Stimulated activated CD8-positive, alpha-beta memory T cell treated with anti-CD3 and anti-CD28 coated beads, Interleukin-15, amount 100 ng/mL, for 24 hours (primary cell): ENCODE results near the gene CDH4.

Experiments
- DNase-seq: peaks from one replicate; pipeline ENCODE4 v3.0.0-alpha.2; 2020; ENCODE audit warnings: low read depth

Gene CDH4

GRCh38 chr20:61300709-61301108, 48.6 kb downstream of the CDH4 start:
- no peak for DNase-seq

GRCh38 chr20:61301711-61302525, 49.9 kb downstream of the CDH4 start:
- DNase-seq: no peak

- no peak for DNase-seq
Observed at GRCh38 chr20:61303217-61303616, 51.2 kb downstream of the CDH4 start.

- no peak for DNase-seq
Observed at GRCh38 chr20:61303675-61304074, 51.6 kb downstream of the CDH4 start.

GRCh38 chr20:61304750-61305149, 52.7 kb downstream of the CDH4 start:
- no peak for DNase-seq

DNA sequence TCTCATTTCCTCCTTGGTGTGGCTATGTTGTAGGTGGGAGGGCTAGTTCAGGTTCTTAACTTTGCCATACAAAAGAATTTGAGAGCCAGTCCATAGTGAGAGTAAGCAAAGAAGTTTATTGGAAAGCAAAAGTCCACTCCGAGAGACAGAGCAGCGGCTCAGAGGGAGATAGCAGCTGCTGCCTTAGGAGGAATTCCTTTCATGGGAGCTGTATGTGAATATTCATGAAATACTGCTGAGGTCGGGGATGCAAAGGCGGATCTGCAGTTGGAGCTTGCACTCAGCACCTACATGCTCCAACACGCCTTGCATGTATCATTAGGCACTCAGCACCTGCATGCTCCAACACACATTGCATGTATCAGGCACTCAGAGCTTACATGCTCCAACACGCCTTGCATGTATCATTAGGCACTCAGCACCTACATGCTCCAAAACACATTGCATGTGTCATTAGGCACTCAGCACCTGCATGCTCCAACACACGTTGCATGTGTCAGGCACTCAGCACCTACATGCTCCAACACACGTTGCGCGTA, 54.9 kb downstream of the CDH4 start:
- DNase-seq: no peak

DNA sequence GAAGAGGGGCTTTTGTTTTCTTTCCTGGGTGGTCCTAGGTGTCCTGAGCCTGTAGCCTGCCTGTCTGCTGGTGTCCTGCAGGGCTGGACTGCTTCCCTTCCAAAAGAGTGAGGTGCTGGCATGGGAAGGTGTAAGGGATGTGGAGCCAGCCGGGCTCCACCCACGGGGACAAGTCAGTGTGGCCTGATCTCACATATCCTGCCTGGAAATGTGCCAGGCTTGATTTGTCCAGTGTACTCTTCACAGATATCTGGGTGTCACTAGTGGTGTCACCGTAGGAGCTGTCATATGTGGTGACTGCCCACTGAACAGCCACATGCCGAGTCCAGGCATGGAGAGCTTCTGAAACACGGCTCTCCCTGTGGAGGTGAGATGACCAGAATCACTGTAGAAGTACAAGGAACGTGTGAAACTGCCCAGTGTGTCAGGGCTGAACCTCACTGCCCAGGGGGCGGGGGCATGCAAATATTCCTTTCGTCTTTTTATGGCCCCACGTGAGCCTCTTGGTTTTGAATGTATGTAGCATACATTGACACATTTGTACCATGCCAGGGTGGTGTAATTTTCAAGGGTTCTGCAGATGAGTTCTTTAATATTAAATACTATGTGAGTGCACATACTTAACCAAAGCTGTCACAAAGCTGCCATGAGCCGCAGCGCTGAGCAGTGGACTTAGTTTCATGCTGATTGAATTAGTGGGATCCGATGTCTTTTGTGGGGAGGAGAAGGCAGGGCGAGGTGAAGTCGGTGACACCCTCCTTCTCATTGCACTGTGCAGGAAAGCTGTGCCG, 55.8 kb downstream of the CDH4 start:
- no peak for DNase-seq

DNA sequence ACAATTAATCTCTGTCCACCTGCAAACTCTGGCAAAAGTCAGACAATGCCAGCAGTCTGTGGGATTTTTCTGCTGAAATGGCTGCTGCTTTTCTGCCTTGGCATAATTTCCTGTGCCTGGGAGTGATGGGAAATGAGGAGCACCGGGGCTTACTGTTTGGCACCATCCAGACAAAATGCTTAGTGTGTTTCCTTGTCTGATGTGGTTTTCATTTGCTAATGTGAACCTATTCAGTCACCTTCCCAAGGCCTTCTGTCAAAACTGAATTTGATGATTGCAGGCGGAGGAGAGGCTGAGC, 56.4 kb downstream of the CDH4 start:
- no peak for DNase-seq

- DNase-seq: no peak
Observed at GRCh38 chr20:61310954-61311353, 58.9 kb downstream of the CDH4 start.

DNA sequence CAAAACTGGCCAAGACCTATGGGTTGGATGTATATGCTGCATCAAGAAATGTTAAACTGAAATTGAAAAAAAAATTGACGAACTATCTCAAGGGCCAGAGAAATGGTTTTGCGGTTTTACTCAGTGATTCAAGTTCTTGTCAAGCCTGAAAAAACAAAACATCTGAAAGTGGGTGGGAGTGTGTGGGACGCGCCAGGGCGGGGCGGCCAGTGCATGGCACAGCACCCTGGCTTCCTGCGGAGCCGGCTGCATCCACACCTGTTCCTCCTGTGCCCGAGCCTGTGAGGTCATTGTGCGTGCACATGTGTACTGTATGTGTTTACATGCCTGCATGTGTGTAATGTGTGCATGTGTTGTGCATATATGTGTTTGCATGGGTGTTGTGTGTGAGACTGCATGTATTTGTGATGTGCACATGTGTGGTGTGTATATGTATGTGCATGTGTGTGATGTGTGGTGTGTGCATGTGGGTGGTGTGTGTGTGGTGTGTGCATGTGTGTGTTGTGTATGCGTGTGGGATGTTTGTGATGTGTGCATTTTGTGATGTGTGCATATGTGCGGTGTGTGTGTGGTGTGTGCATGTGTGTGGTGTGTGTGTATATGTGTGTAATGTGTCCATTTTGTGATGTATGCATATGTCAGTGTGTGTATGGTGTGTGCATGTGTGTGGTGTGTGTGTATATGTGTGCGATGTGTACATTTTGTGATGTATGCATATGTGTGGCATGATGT, 59.8 kb downstream of the CDH4 start:
- DNase-seq: no peak

DNA sequence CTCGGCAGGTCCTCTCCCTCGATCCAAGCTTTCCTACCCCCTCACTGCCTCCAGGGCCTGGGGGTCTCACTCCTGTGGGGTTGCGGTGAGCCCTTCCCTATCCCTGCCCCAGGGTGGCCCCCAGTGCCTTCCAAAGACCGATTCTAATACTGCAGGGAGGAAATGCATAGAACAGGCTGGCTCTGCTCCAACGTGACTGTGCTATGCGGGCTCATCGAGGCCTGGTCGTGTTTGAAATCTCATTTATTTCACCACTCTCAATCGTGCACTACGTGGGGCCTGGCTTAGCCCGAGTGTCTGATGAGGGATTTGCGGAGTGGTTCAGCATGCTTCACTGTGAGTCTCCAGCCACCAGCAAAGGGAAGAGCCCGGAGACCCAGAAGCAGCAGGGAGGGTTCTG, 60.9 kb downstream of the CDH4 start:
- no peak for DNase-seq

- DNase-seq: no peak
Observed at GRCh38 chr20:61313396-61313795, 61.3 kb downstream of the CDH4 start.

DNA sequence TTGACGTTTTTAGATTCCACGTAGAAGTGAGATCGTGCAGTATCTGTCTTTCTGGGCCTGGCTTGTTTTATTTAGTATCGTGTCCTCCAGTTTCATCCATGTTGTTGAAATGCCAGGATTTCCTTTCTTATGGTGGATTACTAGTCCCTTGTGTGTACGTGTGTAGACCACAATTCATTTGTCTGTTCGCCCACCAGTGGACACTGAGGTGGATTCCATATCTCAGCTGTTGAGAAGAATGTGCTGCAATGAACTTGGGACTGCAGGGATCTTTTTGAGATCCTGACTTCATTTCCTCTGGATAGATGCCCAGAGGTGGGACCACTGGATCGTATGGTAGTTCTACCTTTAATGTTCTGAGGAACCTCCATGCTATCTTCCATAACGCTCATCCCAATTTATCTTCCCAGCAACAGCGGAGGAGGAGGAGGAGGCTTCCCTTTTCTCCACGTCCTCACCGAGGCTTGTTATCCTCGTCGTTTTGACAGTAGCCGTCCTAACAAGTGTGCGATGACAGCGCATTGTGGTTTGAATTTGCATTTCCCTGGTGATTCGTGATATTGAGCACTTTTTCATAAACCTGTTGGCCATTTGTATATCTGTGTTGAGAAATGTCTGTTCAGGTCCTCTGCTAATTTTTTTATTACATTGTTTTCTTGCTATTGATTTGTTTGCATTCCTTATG, 62.4 kb downstream of the CDH4 start:
- no peak for DNase-seq

DNA sequence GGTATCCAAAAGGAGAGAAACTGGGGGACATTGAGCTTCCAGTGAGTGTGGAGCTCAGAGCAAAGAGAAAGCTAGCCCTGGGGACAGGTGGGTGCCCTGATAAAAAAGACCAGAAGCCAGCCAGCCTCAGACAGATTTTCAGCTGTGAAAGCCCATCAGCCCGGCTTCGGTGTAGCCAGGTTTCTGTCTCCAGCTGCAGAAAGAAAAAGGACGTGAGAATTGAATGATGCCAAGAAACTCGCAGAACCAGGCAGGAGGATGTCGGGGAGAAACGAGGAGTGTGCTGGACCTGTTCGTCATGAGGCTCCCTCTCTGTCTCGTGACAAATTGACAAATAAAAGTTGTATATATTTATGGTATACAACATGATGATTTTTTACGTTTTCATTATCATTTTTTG, 63.3 kb downstream of the CDH4 start:
- DNase-seq: no peak

- DNase-seq: no peak
Observed at GRCh38 chr20:61316346-61316745, 64.3 kb downstream of the CDH4 start.

GRCh38 chr20:61317966-61318530, 66.0 kb downstream of the CDH4 start:
- DNase-seq: no peak

- no peak for DNase-seq
Observed at GRCh38 chr20:61320691-61321425, 68.8 kb downstream of the CDH4 start.

DNA sequence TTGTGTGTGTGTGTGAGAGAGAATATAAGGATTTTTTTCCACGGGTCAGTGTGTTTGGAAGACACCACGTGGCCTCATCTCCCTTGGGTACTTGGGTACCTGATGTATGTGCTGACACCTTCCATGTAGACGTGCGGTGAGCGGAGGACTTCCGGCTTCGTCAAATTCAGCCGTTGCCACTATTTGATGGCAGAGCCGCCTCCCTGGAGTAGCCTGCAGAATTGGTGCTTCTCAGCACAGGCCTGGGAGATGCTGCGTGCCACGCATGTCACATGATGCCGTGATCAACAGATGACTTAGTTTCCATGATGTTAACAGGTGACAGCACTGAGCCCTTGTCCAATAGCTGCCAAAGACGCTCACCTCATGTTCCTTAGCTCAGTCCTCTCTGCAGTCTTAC, 69.4 kb downstream of the CDH4 start:
- no peak for DNase-seq

DNA sequence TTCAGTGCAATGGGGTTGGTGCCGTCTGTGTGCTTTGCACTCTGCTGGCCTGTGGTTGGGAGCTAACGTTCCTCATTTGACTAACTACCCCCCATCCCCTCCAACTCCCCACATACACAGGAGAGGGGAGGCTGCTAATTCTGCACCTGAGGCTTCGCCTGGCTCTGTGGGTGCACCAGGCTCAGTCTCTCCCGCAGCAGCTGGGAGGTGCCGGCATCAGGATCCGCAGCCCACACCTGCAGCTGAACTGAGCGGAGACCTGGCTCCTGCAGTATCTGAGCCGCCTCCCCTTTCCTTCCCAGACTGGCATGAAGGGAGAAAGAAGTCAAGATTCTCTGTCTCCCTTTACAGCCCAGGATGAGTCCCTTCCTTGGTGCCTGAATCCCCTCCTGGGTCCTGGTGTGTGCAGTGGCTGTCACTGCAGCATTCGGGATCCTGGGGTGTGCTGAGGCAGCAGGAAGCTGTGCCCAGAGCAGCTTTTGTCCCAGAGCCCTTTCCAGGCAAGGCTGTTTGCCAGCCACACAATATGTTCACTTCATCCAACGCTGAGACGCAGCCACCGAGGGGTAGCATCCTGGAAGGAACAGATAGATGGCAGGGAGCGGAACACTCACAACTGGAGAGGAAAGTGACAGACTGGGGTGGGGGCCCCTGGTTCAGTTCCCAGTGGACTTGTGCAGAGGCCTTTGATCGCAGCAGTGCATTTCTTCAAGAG, 70.2 kb downstream of the CDH4 start:
- no peak for DNase-seq

GRCh38 chr20:61324906-61325305, 72.8 kb downstream of the CDH4 start:
- DNase-seq: no peak
